Measurements from ENCODE around the gene IDH1.
A peak's percentile ranks its signal among the peaks of the same experiment; 100 is the strongest.
"Not testable (repeated sequence)": the region's sequence is repeated elsewhere in the genome, so short reads cannot be mapped to it uniquely, and the experiment has no call there.

IDH1 gene

GRCh38 chr2:208254871-208255556 is at the start of gene IDH1:
Gene IDH1 (minus strand): TSS chr2:208255071. CDS start chr2:208251551, 3,520 bp downstream.
- peak; percentile 90 to 98 for DNase-seq

GRCh38 chr2:208304157-208304556 is 49.3 kb upstream of the IDH1 start:
- DNase-seq: no peak

GRCh38 chr2:208300847-208301618 is 46.2 kb upstream of the IDH1 start:
- no peak for DNase-seq

- DNase-seq: no peak
These were observed 43.1 kb upstream of the IDH1 start for GRCh38 chr2:208297961-208298360.

- DNase-seq: no peak
These were observed 41.7 kb upstream of the IDH1 start for GRCh38 chr2:208296610-208297009.

GRCh38 chr2:208295834-208296233 is 41.0 kb upstream of the IDH1 start:
- no peak for DNase-seq

- no peak for DNase-seq
These were observed 39.7 kb upstream of the IDH1 start for GRCh38 chr2:208294482-208295024.

GRCh38 chr2:208285853-208286252 is 31.0 kb upstream of the IDH1 start:
- DNase-seq: no peak

- no peak for DNase-seq
These were observed 26.1 kb upstream of the IDH1 start for GRCh38 chr2:208280933-208281332.

- DNase-seq: no peak
These were observed 25.4 kb upstream of the IDH1 start for GRCh38 chr2:208280234-208280633.

GRCh38 chr2:208279236-208279635 is 24.4 kb upstream of the IDH1 start:
- no peak for DNase-seq

- DNase-seq: no peak
These were observed 23.7 kb upstream of the IDH1 start for GRCh38 chr2:208278549-208278948.

GRCh38 chr2:208274748-208275147 is 19.9 kb upstream of the IDH1 start:
- DNase-seq: no peak

GRCh38 chr2:208269091-208269490 is 14.2 kb upstream of the IDH1 start:
- no peak for DNase-seq

- DNase-seq: no peak
These were observed 13.5 kb upstream of the IDH1 start for GRCh38 chr2:208268156-208268952.

GRCh38 chr2:208267526-208267925 is 12.7 kb upstream of the IDH1 start:
- not testable (repeated sequence) for DNase-seq

GRCh38 chr2:208266936-208267335 is 12.1 kb upstream of the IDH1 start:
- no peak for DNase-seq

- DNase-seq: no peak
These were observed 11.7 kb upstream of the IDH1 start for GRCh38 chr2:208266553-208266893.

- DNase-seq: peak; percentile 90 to 98
These were observed 11.1 kb upstream of the IDH1 start, which contains the start of gene PIKFYVE for GRCh38 chr2:208265801-208266552. Gene PIKFYVE (plus strand): TSS chr2:208266255. CDS start chr2:208271520, 5,265 bp downstream.

GRCh38 chr2:208265371-208265800 is 10.5 kb upstream of the IDH1 start:
- DNase-seq: peak in 1 of 2 experiments; percentile 48

- DNase-seq: not testable (repeated sequence)
These were observed 2.3 kb upstream of the IDH1 start for GRCh38 chr2:208256849-208257813.
